Tibial nerve (tissue), 3 donors: ENCODE data around the gene TRO.

ENCODE experiments used
- POLR2A ChIP-seq, 2 donors: fragments of 450-650 bp; IDR thresholded peaks; one replicate each; pipeline ENCODE4 v1.6.1; 2017; ENCODE audit warnings: antibody characterized with exemption in 2 of 2, mild to moderate bottlenecking in 2 of 2, moderate library complexity in 2 of 2
- TF ChIP-seq, protein P1 (sequence below), 5 experiments: fragments of 200-600 bp in 3 of 5; fragments of 450-650 bp in 2 of 5; sonication (generic) in 3 of 5; IDR thresholded peaks; one replicate each; pipeline ENCODE4 v1.5.1; 2016 to 2019; ENCODE audit warnings: antibody characterized with exemption in 5 of 5, mild to moderate bottlenecking in 3 of 5, moderate library complexity in 2 of 5

DNA sequence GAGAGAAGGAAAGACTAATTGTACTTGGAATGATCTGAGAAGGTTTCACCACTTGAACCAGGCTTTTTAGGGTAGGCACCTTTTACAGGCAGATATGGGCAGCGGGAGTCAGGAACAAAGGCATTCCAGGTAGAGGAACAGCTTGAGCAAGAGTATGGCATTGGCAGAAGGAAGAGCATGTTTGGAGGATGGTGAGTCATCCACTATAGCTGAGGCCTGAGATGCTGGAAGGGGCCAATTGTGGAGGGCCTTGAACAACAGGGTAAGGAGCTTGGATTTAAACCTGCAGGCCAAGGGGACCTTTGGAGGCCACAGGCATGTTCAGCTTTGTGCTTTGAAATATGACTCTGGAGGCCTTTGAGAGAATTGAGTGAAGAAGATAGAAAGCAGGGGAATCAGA, 41.1 kb downstream of the TRO start:
- TF ChIP-seq, protein P1, sequence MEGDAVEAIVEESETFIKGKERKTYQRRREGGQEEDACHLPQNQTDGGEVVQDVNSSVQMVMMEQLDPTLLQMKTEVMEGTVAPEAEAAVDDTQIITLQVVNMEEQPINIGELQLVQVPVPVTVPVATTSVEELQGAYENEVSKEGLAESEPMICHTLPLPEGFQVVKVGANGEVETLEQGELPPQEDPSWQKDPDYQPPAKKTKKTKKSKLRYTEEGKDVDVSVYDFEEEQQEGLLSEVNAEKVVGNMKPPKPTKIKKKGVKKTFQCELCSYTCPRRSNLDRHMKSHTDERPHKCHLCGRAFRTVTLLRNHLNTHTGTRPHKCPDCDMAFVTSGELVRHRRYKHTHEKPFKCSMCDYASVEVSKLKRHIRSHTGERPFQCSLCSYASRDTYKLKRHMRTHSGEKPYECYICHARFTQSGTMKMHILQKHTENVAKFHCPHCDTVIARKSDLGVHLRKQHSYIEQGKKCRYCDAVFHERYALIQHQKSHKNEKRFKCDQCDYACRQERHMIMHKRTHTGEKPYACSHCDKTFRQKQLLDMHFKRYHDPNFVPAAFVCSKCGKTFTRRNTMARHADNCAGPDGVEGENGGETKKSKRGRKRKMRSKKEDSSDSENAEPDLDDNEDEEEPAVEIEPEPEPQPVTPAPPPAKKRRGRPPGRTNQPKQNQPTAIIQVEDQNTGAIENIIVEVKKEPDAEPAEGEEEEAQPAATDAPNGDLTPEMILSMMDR (IDR thresholded peaks at IDR 0.05): no peak
- no peak for TF ChIP-seq POLR2A (IDR thresholded peaks at IDR 0.05)
